HG03460 (cell line): ENCODE data around the gene ZMAT5.

Source experiments
- ATAC-seq: cut with Tn5 transposase; IDR thresholded peaks from one replicate; pipeline ENCODE4 v1.9.1; 2021; ENCODE audit not compliant: unreplicated experiment

ZMAT5 gene, protein sequence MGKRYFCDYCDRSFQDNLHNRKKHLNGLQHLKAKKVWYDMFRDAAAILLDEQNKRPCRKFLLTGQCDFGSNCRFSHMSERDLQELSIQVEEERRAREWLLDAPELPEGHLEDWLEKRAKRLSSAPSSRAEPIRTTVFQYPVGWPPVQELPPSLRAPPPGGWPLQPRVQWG

DNA sequence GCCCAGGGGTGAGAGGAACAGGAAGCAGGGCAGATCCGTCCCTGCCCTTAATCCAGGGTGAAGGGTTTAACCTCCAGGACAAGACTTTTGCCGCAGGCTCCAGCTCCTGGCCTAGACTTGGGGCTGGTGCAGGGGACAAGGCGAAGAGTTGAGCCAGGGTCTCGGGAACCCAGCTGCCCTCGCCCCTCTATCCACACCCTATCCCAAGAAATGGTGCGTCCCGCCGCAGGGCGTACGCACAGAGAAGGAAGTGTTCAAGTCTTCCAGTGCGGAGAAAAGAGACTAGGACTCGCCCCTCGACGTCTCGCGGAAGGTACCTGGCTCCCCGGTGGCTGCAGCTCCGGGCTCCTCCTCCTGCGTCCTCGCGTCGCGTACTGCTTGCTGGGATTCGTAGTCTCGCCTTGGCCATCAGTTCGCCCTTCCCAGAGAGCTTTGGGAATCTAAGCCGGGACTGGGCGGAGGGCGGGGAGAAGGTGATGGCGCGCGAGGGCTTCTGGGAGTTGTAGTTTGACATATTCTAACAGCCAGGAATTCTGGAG, at the start of gene ZMAT5:
ZMAT5 (minus strand) TSS at position 376 of the 539 bp plus-strand sequence. CDS start 18,463 bp downstream, outside the sequence.
- ATAC-seq, result peak; percentile 89

DNA sequence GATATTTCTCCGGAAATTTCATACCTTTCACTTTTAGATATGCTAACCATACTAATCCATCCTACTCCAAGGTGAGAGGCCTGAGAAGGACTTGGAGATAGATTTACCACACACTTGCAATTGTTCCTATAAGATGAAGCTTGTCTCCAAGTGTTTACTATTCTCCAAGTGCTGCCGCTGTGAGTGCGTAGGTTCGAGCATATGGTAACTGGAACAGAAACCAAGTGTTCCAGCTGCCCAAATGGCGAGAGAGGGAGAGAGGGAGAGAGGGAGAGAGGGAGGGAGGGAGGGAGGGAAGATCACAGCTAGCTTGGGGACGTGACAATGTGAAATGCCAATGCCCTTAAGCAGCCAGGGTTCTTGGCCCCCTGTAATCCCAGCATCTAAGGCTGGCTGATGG, 49.7 kb upstream of the ZMAT5 start:
- ATAC-seq, result no peak

DNA sequence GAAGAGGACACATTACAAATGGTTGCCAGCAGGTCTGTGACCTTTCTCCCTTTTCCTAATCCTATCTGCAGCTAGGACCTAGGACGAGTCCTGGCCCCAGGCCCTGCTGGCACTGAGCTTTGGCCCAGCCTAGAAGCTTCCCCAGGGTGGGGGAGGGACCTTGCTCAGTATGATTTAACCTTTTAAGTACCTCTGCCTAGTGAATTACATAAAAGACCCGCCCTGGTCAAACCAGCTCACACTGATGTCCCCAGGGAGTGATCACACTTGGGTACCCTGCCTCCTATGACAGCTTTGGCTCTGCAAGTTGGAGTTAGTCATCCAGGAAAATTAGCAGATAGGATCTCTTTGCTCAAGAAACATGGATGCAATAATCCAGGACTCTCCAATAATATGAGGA, 49.3 kb upstream of the ZMAT5 start:
- ATAC-seq, result no peak

DNA sequence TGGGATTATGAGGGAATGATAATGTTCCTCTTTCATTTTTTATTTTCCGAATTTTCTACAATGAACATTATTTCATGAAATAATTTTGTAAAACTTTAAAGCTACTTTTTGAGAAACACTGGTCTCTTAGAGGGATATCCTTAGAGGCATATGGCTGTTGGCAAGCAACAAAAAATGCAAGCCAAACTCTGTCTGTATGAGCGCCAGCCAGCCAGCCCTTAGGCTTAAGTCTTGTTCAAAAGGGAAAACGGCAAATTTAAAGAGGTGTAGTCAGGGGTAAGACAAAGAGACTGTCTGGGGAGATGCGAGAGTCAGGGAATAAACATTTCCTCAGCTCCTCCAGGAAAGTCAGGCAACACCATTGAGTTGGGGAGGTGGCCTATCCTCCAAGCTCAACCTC, 48.8 kb upstream of the ZMAT5 start:
- no peak for ATAC-seq

DNA sequence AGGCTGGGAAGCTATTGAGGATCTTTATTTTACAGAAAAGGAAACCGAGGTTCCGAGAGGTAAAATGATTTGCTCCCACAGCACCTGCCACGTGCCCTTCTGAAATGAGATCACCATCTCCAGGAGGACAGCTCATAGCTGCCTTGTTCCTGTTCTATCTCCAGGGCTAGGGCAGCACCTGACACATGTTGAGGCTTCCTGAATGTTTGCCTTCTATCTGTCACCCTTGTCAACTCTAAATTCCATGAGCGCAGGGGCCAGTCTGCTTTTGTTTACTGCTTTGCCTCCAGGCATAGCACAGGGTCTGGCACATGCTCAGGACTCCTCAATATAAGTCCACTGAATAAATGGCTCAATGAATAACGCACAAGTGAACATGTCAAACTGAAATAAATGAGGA, 47.2 kb upstream of the ZMAT5 start:
- ATAC-seq, result no peak

DNA sequence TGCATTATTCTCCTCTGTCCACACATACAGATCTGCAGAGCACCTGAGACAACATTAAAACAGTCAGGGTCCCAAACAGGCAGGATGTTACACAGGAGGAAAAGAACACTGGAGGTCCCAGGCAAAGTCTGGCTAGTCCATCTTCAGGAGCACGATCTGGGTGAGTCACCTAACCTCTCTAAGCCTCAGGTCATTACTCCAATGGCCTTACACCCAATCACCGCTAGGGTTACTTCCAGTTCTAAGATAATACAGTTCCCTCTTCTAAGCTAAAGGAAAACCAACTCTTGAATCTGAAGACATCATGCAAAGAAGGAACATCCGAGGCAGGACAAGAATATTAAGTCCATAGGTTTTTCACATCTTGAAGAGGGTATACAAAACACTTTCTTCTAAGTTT, 46.8 kb upstream of the ZMAT5 start:
- no peak for ATAC-seq

DNA sequence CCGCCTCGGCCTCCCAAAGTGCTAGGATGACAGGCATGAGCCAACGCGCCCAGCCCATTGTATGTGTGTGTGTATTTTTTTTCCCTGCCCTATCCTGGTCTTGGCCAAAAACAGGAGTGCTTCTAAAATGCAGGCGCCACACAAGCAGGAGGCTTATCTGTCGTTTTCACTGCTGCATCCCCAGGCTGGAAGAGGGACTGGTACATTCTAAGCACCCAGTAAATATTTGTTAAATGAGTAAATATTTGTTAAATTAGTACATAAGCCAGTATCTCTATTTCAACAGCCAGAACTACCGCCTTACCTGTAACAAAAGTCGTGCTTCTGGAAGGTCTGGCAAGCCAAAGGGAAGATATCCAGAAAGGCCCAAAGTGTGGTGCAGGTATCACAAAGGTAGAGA, 46.3 kb upstream of the ZMAT5 start:
- ATAC-seq, result no peak

DNA sequence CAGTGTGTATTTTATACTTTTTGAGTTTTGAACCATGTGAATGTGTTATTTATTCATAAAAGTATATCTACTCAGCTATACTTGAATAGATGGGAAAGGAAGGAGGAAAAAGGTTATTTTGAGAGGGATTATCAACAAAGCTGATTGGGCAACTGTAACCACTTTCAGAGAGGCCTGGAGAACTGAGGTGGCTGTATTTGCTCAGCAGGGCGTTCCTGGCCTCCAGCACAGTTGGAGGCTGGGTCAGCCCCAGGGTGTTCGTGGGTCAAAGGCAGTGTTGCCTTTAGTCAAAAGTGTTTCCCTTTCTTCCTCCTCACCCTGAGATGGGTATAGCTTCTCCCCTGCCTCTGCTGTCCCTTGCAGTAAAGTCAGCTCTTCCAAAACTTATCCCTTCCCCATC, 44.6 kb upstream of the ZMAT5 start:
- ATAC-seq, result no peak

DNA sequence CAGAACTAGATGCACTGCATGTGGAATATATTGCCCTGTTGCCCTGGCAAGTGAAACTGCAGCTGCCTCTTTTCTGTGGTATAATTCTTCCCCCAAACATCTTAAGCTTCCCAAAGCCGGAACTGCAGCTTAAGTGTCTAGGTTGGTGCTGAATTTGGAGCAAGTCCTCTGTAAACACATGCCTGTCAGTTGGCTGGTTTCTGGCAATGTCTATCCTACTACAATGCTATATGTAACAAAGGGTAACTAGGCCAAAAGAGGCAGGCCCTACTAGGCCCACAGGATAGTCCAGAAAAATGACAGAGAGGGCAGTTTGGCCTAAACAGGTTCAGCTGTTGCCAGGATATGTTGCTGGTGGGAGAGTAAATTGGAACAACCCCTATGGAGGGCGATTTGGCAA, 43.4 kb upstream of the ZMAT5 start:
- no peak for ATAC-seq

DNA sequence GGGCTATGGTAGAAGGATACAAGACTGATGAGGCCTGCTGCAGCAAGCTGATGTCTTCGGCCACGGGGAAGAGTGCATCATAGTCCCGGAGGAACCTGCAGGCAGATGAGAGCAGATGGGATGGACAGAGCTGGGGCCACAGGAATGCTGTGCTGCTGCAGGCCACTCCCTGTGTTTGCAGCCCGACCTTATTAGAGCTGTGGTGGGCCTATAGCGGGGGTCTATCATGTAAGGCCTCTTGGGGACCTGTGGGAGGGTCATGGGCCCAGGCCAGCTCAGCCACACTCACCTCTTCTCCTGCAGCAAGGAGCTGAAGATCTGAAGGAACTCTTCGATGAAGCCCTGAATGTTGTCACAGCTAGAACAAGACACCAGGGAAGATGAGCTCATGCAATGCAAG, 39.4 kb upstream of the ZMAT5 start:
- no peak for ATAC-seq

DNA sequence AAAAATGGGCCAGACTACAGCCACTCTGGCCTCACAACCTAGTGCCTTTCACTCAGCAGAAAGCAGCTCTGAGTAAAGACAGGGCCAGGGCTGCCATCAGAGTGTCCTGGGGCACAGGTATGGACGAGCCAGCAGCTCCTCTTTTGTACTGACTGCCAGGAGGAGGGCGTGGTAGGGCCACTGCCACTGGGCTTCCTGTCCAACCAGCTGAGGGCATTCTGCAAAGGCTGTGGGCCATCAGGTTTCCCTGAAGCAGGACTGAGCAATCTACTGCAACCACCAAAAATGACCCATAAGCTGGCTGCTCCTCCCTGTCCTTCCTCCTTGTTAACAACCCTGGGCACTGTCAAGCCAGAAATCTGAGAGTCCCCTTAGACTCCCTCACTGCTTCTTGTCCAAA, 38.2 kb upstream of the ZMAT5 start:
- ATAC-seq, result no peak

DNA sequence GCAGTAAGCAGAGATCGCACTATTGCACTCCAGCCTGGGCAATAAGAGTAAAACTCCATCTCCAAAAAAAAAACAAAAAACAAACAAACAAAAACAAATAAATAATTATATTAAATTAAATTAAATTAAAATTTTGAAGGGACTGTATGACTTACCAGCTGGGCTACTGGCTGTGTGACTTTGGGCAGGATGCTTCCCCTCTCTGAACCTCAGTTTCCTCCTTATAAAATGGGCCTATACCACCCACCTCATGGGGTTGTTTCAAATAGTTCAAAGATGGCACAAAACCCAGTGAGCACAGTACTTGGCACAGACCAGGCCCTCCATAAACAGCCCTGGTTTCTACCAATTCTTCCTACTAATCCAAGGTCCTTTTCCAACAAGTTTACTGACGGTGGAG, 36.4 kb upstream of the ZMAT5 start:
- no peak for ATAC-seq

DNA sequence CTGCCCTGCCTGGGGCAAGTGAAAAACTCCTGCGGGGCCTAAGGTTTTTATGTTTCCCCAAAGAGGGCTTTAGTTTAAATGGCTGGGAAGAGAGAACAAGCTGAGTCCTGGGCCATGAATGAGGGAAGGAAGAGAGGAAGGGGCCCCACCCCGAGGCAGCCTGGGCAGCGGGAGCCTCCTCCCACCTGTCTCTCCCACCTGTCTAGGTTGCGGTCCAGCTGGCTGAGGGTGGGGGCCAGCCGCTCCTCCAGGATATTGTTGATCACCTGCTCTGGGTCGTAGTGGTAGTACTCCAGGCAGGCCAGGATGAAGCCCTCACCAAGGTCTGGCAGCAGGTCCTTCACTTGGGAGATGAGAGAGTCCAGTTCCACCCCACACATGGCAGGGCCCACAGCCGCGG, 35.0 kb upstream of the ZMAT5 start:
- no peak for ATAC-seq

DNA sequence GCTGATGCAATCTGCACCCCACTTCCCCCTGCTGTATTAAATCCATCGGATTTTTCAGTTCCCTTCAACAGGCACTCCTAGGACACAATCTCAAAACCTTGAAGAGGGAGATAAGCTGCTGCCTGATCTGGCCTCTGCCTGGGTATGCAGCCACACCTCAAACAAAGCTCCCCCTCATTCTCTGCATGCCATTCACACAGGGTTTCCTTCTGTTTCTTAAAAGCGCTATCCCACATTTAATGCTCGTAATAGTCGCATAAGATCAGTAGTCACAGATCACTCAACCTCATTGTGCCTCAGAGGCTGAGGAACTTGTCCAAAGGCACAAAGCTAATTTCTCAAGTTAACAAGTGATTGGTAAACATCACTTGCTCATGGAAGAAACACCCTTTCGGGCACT, 34.3 kb upstream of the ZMAT5 start:
- no peak for ATAC-seq

DNA sequence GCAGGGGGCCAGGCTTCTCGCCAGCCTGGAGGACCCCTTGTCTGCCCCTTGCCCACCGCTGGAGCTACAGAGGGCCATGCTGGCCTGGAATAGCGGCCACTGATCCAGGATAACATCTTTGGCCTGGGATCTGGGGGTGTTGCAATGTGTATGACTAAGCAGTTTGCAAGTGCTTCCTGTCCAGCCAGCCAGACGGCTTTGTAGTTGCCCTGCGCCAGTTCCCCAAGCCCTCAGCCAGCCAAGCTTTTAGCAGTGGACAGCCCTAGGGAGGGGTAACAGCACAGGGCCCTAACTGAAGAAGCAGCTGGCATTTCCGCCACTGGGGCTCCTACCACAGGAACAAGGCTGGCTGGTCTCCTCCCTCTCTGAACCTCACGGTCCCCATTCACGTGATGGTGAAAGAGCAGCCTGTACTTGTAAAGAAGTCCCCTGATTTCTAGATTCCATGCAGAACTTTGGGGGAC, 32.4 kb upstream of the ZMAT5 start:
- ATAC-seq, result no peak

DNA sequence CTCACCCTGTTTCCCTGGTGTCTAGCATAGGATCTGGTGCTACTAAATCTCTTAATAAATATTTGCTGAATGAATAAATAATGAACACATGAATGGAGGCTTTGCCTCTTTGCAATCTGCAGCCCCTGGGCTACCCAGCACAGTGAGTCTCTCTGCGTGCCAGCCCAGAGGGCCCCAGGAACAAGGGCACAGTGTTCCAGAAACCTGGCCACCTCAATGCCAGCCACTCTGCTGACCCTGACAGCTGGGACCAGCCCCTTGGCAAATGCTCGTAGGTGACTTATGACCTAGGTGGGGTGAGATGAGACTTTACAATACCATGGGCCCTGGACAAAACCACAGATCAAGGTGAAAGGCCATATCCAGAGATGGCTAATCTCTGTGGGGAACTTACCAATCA, 32.0 kb upstream of the ZMAT5 start:
- no peak for ATAC-seq

DNA sequence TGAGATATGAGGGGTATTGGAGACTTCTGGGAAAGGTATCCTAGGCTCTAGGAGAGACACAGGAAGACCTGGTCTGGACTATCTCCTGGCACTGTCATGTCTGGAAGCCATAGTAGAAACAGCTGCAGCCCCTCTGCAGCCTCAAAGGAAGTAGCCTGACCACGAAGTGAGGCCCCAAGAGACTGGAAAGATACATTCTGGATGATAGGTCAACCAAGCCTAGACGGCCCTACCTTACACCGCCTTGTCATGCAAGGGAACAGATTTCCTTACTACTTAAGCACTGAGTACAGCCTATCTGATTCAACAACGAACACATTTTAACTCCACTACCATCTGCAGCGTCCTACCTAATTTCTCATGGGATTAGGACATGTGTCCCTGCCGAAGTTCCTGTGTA, 31.5 kb upstream of the ZMAT5 start:
- ATAC-seq, result no peak

DNA sequence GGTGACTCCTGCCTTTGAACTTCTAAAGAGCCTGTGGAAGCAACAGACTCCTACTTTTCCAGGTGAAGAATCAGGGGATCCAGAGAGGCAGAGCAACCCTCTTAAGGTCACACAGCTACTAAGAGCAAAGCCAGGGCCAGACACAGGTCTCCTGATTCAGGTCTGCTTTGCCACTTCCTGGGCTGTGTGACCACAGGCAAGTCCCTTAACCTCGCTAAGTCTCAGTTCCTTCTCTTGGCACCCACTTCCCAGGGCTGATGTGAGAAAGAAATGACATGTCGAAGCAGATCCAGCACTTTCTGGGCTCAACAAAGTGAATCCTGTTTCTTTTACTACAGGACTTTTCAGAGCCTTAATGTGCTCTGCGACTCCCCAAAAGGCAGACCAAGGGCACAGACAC, 30.5 kb upstream of the ZMAT5 start:
- ATAC-seq, result peak; percentile 67

DNA sequence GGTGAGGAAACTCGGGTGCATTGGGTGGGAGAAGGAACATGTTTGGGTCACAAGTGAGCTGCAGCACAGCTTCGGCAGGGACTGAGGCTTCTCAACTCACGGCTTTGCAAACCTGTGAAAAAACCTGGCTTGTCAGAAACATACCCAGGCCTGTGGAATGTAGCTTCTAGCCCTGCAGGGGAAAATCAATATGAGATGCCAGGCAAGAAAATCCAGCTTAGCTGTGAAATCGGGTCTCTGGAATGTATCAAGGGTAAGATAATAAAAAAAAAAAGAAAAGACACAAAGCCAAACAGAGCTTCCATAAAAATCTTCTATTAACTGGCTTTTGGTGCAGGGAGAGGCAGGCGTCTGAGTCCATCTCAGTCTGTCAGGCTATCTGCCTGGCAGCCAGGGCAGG, 28.9 kb upstream of the ZMAT5 start:
- no peak for ATAC-seq

DNA sequence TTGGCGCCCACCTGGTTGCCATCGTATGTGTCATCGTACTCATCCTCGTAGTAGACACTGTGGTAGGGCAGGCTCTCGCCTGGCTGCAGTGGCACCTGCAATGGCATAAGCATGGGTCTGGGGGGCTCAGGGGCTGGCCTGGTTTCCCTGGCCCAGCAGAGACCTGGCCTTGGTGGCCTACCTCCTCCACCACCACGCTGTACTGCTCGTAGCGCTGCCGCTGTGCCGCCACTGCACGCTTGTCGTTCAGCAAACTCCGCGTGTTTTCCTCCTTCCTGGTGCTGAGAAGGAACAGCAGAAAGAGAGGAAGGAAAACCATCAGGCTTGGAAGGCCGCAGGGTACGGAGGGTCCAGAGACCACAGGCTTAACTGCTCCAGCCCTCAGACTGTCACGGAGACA, 26.6 kb upstream of the ZMAT5 start:
- ATAC-seq, result no peak

DNA sequence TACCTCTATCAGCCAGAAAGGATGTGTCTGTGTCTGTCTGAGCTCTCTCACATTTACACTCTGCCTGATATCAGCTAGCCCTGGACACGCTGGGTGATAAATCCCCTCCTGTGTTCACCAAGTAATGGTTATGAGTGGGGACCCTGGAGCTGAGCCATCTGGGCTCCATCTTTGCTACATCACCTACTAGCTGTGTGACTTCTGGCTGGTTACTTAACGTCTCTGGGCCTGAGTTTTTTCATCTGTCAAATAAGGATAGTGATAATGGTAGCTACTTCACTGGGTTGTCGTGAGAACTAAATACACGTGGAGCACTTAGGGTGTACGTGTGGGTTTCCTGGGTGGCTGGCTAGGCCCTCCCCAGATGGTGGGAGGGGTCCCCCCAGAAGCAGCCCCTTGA, 23.3 kb upstream of the ZMAT5 start:
- no peak for ATAC-seq

DNA sequence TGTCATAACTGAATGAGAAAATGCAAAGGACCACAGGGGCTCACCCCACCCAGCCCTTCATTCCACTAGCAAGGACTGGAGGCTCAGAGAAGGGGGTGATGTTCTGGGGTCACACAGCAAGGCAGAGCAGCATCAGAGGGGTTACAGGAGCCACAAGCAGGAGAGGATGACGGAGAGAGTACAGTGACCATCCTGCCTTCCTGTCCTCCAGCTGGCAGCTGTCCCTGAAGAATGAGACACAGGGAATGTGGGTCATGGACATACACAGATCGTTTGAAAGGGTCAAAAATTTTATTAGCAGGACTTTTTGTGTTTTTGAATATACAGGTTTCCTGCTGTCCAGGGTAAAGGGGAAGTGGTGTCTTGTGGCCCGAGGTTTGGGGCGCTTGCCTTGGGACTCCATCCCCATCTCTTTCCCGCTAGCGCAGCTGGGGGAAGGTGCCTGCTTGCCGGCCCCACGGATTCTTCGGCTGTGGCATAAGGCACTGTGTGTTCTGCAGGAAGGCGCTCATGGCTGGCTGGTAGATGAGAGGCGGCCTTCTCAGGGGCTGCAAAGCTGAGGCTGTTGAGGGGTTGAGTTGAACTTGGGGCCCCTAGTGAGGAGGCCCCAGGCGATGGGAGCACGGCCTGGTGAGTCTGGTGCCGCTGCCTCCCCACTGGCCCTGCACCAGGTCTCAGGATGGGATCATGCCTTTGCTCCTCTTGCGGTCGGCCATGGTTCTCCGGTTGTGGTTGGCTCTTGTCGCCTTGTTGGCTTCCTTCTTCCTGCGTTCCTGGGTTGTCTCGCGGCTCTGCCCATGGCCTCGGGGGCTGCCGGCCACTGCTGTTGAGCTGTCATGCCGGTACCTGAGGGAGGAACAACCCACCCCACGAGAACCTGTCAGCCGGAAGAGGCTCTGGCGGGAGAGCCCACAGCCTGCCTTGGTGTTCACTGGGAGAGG, 21.8 kb upstream of the ZMAT5 start:
- no peak for ATAC-seq
